Measurements from ENCODE around the gene RPL13A.

DNA sequence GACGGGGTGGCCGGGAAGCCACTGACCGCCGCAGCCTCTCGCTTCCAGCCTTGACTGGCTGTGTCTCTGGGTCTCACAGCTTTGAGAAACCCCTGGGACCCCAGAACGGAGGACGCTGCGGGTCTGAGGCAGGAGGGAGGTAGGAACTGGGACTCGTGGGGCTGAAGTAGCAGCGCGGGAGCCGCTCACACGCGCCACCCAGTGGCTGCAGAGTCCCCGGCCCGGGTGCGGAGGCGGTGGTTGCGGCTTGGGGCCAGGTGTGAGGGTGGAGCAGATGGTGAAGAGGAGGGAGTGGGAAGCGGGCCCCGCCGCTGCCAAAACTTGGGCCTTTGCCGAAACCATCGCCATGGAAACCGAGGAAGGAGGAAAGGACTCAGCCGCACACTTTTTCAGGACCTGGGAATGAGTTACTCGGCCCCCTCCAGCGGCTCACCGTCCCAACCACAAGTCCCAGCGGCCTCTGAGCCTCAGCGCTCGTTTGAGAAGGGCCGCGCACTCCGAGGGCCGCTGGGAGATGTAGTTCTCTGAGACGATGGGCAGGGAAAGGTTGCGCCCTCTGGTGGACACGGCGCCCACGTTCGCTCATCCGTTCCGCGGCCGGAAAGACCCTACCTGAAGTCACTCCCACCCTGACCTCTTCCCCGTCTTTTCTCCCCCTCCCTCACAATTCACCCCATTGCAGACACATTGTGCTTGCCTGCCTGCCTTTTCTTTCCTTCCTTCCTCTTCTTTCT, 43.9 kb upstream of the RPL13A start:
- no peak for TF ChIP-seq POLR2A (IDR thresholded peaks at IDR 0.05)
- TF ChIP-seq, protein P1, sequence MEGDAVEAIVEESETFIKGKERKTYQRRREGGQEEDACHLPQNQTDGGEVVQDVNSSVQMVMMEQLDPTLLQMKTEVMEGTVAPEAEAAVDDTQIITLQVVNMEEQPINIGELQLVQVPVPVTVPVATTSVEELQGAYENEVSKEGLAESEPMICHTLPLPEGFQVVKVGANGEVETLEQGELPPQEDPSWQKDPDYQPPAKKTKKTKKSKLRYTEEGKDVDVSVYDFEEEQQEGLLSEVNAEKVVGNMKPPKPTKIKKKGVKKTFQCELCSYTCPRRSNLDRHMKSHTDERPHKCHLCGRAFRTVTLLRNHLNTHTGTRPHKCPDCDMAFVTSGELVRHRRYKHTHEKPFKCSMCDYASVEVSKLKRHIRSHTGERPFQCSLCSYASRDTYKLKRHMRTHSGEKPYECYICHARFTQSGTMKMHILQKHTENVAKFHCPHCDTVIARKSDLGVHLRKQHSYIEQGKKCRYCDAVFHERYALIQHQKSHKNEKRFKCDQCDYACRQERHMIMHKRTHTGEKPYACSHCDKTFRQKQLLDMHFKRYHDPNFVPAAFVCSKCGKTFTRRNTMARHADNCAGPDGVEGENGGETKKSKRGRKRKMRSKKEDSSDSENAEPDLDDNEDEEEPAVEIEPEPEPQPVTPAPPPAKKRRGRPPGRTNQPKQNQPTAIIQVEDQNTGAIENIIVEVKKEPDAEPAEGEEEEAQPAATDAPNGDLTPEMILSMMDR (IDR thresholded peaks at IDR 0.05) = peak in 3 of 4 experiments; percentile 77 to 81 (median 79)
- TF ChIP-seq POLR2AphosphoS5 (IDR thresholded peaks at IDR 0.05) = no peak

Measured in gastroesophageal sphincter (tissue), 3 donors.